Measurements from ENCODE around the gene CPED1.

The CPED1 gene

DNA sequence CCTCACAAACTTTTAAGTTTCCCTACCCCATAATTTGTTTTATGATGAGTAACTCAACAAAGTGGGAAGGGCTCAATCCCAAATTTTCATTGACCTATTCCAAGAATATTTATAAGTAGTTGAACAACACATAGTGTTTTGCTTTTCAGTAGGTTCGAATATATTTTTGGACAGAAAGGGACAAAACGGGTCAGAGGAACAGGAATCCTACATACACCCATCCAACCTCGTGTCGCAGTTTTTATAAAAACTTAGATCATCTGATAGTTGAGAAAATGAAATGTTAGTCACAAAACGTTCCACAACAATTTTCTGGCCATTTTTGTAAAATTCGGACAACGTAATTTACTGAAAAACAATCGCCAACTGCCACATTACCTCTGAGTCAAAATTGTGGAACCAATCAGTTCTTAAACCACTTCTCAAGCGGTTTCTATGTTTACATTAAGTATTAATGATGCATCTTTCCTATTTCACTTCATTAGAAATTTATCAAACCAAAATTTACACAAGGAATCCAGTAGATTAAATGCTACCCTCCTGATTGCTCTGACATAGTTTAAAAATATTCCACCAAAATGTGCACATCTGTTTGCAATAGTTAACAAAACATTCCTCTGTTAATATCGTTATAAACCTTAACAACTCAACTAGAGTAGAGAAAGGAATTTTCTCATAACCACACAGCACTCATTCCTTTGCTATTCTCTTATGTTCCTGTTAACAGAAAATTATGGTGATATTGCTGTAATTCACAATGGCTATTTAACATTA is 346.6 kb downstream of the CPED1 start:
- TF ChIP-seq, protein P1, sequence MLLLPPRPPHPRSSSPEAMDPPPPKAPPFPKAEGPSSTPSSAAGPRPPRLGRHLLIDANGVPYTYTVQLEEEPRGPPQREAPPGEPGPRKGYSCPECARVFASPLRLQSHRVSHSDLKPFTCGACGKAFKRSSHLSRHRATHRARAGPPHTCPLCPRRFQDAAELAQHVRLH (tag by site-specific recombination; IDR thresholded peaks at IDR 0.05) = no peak
- no peak for TF ChIP-seq ZNF843 (tag by site-specific recombination; IDR thresholded peaks at IDR 0.05)
- no peak for TF ChIP-seq ZNF175 (tag by site-specific recombination; IDR thresholded peaks at IDR 0.05)
- no peak for TF ChIP-seq ZNF677 (tag by site-specific recombination; IDR thresholded peaks at IDR 0.05)
- TF ChIP-seq ZBTB20 (tag by site-specific recombination; IDR thresholded peaks at IDR 0.05) = no peak
- TF ChIP-seq, protein P2, sequence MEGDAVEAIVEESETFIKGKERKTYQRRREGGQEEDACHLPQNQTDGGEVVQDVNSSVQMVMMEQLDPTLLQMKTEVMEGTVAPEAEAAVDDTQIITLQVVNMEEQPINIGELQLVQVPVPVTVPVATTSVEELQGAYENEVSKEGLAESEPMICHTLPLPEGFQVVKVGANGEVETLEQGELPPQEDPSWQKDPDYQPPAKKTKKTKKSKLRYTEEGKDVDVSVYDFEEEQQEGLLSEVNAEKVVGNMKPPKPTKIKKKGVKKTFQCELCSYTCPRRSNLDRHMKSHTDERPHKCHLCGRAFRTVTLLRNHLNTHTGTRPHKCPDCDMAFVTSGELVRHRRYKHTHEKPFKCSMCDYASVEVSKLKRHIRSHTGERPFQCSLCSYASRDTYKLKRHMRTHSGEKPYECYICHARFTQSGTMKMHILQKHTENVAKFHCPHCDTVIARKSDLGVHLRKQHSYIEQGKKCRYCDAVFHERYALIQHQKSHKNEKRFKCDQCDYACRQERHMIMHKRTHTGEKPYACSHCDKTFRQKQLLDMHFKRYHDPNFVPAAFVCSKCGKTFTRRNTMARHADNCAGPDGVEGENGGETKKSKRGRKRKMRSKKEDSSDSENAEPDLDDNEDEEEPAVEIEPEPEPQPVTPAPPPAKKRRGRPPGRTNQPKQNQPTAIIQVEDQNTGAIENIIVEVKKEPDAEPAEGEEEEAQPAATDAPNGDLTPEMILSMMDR (tag by site-specific recombination; IDR thresholded peaks at IDR 0.05) = no peak
- TF ChIP-seq, protein P3, sequence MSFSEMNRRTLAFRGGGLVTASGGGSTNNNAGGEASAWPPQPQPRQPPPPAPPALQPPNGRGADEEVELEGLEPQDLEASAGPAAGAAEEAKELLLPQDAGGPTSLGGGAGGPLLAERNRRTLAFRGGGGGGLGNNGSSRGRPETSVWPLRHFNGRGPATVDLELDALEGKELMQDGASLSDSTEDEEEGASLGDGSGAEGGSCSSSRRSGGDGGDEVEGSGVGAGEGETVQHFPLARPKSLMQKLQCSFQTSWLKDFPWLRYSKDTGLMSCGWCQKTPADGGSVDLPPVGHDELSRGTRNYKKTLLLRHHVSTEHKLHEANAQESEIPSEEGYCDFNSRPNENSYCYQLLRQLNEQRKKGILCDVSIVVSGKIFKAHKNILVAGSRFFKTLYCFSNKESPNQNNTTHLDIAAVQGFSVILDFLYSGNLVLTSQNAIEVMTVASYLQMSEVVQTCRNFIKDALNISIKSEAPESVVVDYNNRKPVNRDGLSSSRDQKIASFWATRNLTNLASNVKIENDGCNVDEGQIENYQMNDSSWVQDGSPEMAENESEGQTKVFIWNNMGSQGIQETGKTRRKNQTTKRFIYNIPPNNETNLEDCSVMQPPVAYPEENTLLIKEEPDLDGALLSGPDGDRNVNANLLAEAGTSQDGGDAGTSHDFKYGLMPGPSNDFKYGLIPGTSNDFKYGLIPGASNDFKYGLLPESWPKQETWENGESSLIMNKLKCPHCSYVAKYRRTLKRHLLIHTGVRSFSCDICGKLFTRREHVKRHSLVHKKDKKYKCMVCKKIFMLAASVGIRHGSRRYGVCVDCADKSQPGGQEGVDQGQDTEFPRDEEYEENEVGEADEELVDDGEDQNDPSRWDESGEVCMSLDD (tag by site-specific recombination; IDR thresholded peaks at IDR 0.05) = no peak
- ChIA-PET CTCF (no interaction called here), POLR2A (no interaction called here)
- no peaks in the 10 kb centered on the region for H3K36me3 ChIP-seq (ENCODE audit: control insufficient read depth in 2 of 2, insufficient read depth in 1 of 2, low read length in 2 of 2)
- no peaks in the 10 kb centered on the region for H3K9me3 ChIP-seq (ENCODE audit: control insufficient read depth, insufficient read depth, low read depth, low read length)
- no peak overlapping the region for H3K4me3 ChIP-seq (ENCODE audit: low read depth, low read length)
- no peaks in the 10 kb centered on the region for H3K4me1 ChIP-seq (ENCODE audit: control insufficient read depth, insufficient read depth, low read length)
- no peak overlapping the region for H3K27ac ChIP-seq (ENCODE audit: extremely low read depth, low read depth, low read length)

GRCh38 chr7:121336579-121336978 is 348.1 kb downstream of the CPED1 start:
- ChIA-PET CTCF (interaction anchor here (0.7 to 1.1 kb wide), 3 partner anchors 19 to 348 kb away, joined by 3 to 4 read pairs (median 4); partner anchors contain the start of gene CPED1), POLR2A (no interaction called here)
- H3K9me3 ChIP-seq (ENCODE audit: control insufficient read depth, insufficient read depth, low read depth, low read length) = no peaks in the 10 kb centered on the region
- no peak overlapping the region for H3K4me3 ChIP-seq (ENCODE audit: low read depth, low read length)
- H3K27ac ChIP-seq (ENCODE audit: extremely low read depth, low read depth, low read length) = no peak overlapping the region
- no peaks in the 10 kb centered on the region for H3K4me1 ChIP-seq (ENCODE audit: control insufficient read depth, insufficient read depth, low read length)
- H3K36me3 ChIP-seq (ENCODE audit: control insufficient read depth in 2 of 2, insufficient read depth in 1 of 2, low read length in 2 of 2) = no peaks in the 10 kb centered on the region
- TF ChIP-seq MZF1 (tag by site-specific recombination; IDR thresholded peaks at IDR 0.05; ENCODE audit: borderline replicate concordance) = peak; percentile 38; the same call in 1 of the 2 replicates
- TF ChIP-seq PRDM4 (tag by site-specific recombination; IDR thresholded peaks at IDR 0.05) = peak; percentile 72
- TF ChIP-seq ZNF248 (tag by site-specific recombination; IDR thresholded peaks at IDR 0.05) = no peak
- no peak for TF ChIP-seq ZNF473 (tag by site-specific recombination; IDR thresholded peaks at IDR 0.05)
- TF ChIP-seq ZNF140 (tag by site-specific recombination; IDR thresholded peaks at IDR 0.05) = no peak
- TF ChIP-seq ZNF449 (tag by site-specific recombination; IDR thresholded peaks at IDR 0.05) = 0 out of 2 replicates have a peak, but pooled peaks have one; percentile 50
- no peak for TF ChIP-seq ZNF544 (tag by site-specific recombination; IDR thresholded peaks at IDR 0.05)
- TF ChIP-seq ZNF529 (tag by site-specific recombination; IDR thresholded peaks at IDR 0.05; ENCODE audit: insufficient replicate concordance) = no peak
- TF ChIP-seq ZNF133 (tag by site-specific recombination; IDR thresholded peaks at IDR 0.05) = no peak
- TF ChIP-seq SP3 (tag by site-specific recombination; IDR thresholded peaks at IDR 0.05) = no peak
- no peak for TF ChIP-seq ZNF112 (tag by site-specific recombination; IDR thresholded peaks at IDR 0.05)
- peak; percentile 94 for TF ChIP-seq PRDM6 (tag by site-specific recombination; IDR thresholded peaks at IDR 0.05)
- TF ChIP-seq, protein P4, sequence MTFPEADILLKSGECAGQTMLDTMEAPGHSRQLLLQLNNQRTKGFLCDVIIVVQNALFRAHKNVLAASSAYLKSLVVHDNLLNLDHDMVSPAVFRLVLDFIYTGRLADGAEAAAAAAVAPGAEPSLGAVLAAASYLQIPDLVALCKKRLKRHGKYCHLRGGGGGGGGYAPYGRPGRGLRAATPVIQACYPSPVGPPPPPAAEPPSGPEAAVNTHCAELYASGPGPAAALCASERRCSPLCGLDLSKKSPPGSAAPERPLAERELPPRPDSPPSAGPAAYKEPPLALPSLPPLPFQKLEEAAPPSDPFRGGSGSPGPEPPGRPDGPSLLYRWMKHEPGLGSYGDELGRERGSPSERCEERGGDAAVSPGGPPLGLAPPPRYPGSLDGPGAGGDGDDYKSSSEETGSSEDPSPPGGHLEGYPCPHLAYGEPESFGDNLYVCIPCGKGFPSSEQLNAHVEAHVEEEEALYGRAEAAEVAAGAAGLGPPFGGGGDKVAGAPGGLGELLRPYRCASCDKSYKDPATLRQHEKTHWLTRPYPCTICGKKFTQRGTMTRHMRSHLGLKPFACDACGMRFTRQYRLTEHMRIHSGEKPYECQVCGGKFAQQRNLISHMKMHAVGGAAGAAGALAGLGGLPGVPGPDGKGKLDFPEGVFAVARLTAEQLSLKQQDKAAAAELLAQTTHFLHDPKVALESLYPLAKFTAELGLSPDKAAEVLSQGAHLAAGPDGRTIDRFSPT (tag by site-specific recombination; IDR thresholded peaks at IDR 0.05) = 0 out of 2 replicates have a peak, but pooled peaks have one; percentile 34
- TF ChIP-seq ZNF623 (tag by site-specific recombination; IDR thresholded peaks at IDR 0.05) = no peak
